GM19351 (cell line): ENCODE results near the gene SPG11.
"Not testable (repeated sequence)": the region's sequence is repeated elsewhere in the genome, so short reads cannot be mapped to it uniquely, and the experiment has no call there.

Source experiments
- ATAC-seq: cut with Tn5 transposase; IDR thresholded peaks from one replicate; pipeline ENCODE4 v1.9.1; 2021; ENCODE audit warnings: mild to moderate bottlenecking, moderate library complexity; ENCODE audit not compliant: unreplicated experiment

Gene SPG11

GRCh38 chr15:44565387-44566154 lies 97.9 kb downstream of the SPG11 start:
- no peak for ATAC-seq

- ATAC-seq, result not testable (repeated sequence)
Measured at GRCh38 chr15:44560926-44561325, 102.5 kb downstream of the SPG11 start.

GRCh38 chr15:44554934-44555723 lies 108.3 kb downstream of the SPG11 start:
- no peak for ATAC-seq

GRCh38 chr15:44550734-44551133 lies 112.7 kb downstream of the SPG11 start:
- ATAC-seq, result no peak

GRCh38 chr15:44550256-44550655 lies 113.2 kb downstream of the SPG11 start:
- no peak for ATAC-seq

- ATAC-seq, result not testable (repeated sequence)
Measured at GRCh38 chr15:44549152-44549551, 114.3 kb downstream of the SPG11 start.

GRCh38 chr15:44545913-44546802 lies 117.3 kb downstream of the SPG11 start:
- peak; percentile 87 for ATAC-seq

GRCh38 chr15:44544745-44545144 lies 118.7 kb downstream of the SPG11 start:
- ATAC-seq, result not testable (repeated sequence)

- no peak for ATAC-seq
Measured at GRCh38 chr15:44542596-44542995, 120.9 kb downstream of the SPG11 start.

GRCh38 chr15:44541282-44541958 lies 122.0 kb downstream of the SPG11 start:
- no peak for ATAC-seq

- no peak for ATAC-seq
Measured at GRCh38 chr15:44537735-44538240, 125.7 kb downstream of the SPG11 start.

- ATAC-seq, result peak; percentile 87
Measured at GRCh38 chr15:44536962-44537734, 126.3 kb downstream of the SPG11 start, which contains the start of gene EIF3J. EIF3J (plus strand) TSS chr15:44537147; CDS start chr15:44537195, 48 bp downstream.

GRCh38 chr15:44536302-44536961 lies 127.0 kb downstream of the SPG11 start:
- peak; percentile 55 for ATAC-seq

GRCh38 chr15:44535523-44536301 lies 127.8 kb downstream of the SPG11 start:
- no peak for ATAC-seq

GRCh38 chr15:44535092-44535491 lies 128.4 kb downstream of the SPG11 start:
- ATAC-seq, result no peak

GRCh38 chr15:44532689-44533088 lies 130.8 kb downstream of the SPG11 start:
- no peak for ATAC-seq

GRCh38 chr15:44532275-44532674 lies 131.2 kb downstream of the SPG11 start:
- not testable (repeated sequence) for ATAC-seq

GRCh38 chr15:44530653-44531052 lies 132.8 kb downstream of the SPG11 start:
- no peak for ATAC-seq
